H9 (cell line): Measurements from ENCODE around the gene DNAJC7. TPM values are rescaled to one million over a fixed set of nuclear protein-coding genes. Genes with fewer than 3 reads are reported as not detected.
"Not testable (repeated sequence)": the region's sequence is repeated elsewhere in the genome, so short reads cannot be mapped to it uniquely, and the experiment has no call there.

ENCODE experiments used
- DNase-seq: peaks from one replicate; pipeline ENCODE4 v3.0.0-alpha.2; 2017
- H2AFZ ChIP-seq: one replicate; pipeline ENCODE4 v1.6.1; 2013; ENCODE audit warnings: mild to moderate bottlenecking, low read length, control low read depth, moderate library complexity
- H2AK5ac ChIP-seq: 2 replicates; pipeline ENCODE4 v1.6.1; 2013; ENCODE audit warnings: low read length, control low read depth, mixed read lengths; ENCODE audit not compliant: insufficient read length
- H2BK120ac ChIP-seq: one replicate; pipeline ENCODE4 v1.6.1; 2013; ENCODE audit warnings: low read depth, mild to moderate bottlenecking, low read length, control low read depth, inconsistent platforms; ENCODE audit not compliant: poor library complexity, severe bottlenecking
- H2BK12ac ChIP-seq: 2 replicates; pipeline ENCODE4 v1.6.1; 2013; ENCODE audit warnings: low read length, control low read depth, mixed read lengths, low read depth; ENCODE audit not compliant: insufficient read length
- H2BK15ac ChIP-seq: 2 replicates; pipeline ENCODE4 v1.6.1; 2013; ENCODE audit warnings: low read depth, low read length, control low read depth
- H2BK20ac ChIP-seq: one replicate; pipeline ENCODE4 v1.6.1; 2013; ENCODE audit warnings: low read depth, mild to moderate bottlenecking, low read length, control low read depth, inconsistent platforms; ENCODE audit not compliant: poor library complexity, severe bottlenecking
- H2BK5ac ChIP-seq: 2 replicates; pipeline ENCODE4 v1.6.1; 2013; ENCODE audit warnings: low read length, control low read depth, mixed read lengths; ENCODE audit not compliant: insufficient read length
- H3K14ac ChIP-seq: 2 replicates; pipeline ENCODE4 v1.6.1; 2013; ENCODE audit warnings: low read length, control low read depth; ENCODE audit not compliant: insufficient read depth
- H3K18ac ChIP-seq: 2 replicates; pipeline ENCODE4 v1.6.1; 2013; ENCODE audit warnings: low read depth, mild to moderate bottlenecking, mixed read lengths, low read length, control low read depth; ENCODE audit not compliant: insufficient read length
- H3K23ac ChIP-seq: 2 replicates; pipeline ENCODE4 v1.6.1; 2013; ENCODE audit warnings: low read length, control low read depth, mixed read lengths, low read depth; ENCODE audit not compliant: insufficient read length
- H3K23me2 ChIP-seq: 2 replicates; pipeline ENCODE4 v1.6.1; 2013; ENCODE audit warnings: low read depth, mild to moderate bottlenecking, mixed read lengths, low read length, control low read depth; ENCODE audit not compliant: insufficient read length, poor library complexity, severe bottlenecking
- H3K27ac ChIP-seq: 2 replicates; pipeline ENCODE4 v1.5.1; 2013; ENCODE audit warnings: low read length, control low read depth, mixed read lengths, low read depth; ENCODE audit not compliant: insufficient read length
- H3K27me3 ChIP-seq: 2 replicates; pipeline ENCODE4 v1.6.1; 2013; ENCODE audit warnings: low read length, control low read depth, inconsistent platforms; ENCODE audit not compliant: insufficient read depth
- H3K4ac ChIP-seq: 2 replicates; pipeline ENCODE4 v1.6.1; 2013; ENCODE audit warnings: low read depth, mild to moderate bottlenecking, control low read depth, inconsistent platforms, low read length, moderate library complexity
- H3K4me1 ChIP-seq: 2 replicates; pipeline ENCODE4 v1.6.1; 2013; ENCODE audit warnings: low read length, control low read depth, inconsistent platforms; ENCODE audit not compliant: insufficient read depth
- H3K4me2 ChIP-seq: 2 replicates; pipeline ENCODE4 v1.6.1; 2013; ENCODE audit warnings: low read length, control low read depth, mixed read lengths; ENCODE audit not compliant: insufficient read length, insufficient read depth
- H3K56ac ChIP-seq: 2 replicates; pipeline ENCODE4 v1.6.1; 2013; ENCODE audit warnings: low read depth, mild to moderate bottlenecking, mixed read lengths, low read length, control low read depth; ENCODE audit not compliant: insufficient read length
- H3K79me1 ChIP-seq: 2 replicates; pipeline ENCODE4 v1.6.1; 2013; ENCODE audit warnings: low read depth, mild to moderate bottlenecking, moderate library complexity, low read length, control low read depth, inconsistent platforms; ENCODE audit not compliant: insufficient read depth, poor library complexity, severe bottlenecking
- H3K79me2 ChIP-seq: 2 replicates; pipeline ENCODE4 v1.6.1; 2013; ENCODE audit warnings: low read length, control low read depth, inconsistent platforms; ENCODE audit not compliant: insufficient read depth
- H3K9ac ChIP-seq: 2 replicates; pipeline ENCODE4 v1.6.1; 2013; ENCODE audit warnings: low read length, control low read depth, mixed read lengths; ENCODE audit not compliant: insufficient read length; ENCODE audit errors: extremely low read depth
- H3K9me3 ChIP-seq: one replicate; pipeline ENCODE4 v1.6.1; 2013; ENCODE audit warnings: low read depth, low read length, inconsistent platforms; ENCODE audit not compliant: control insufficient read depth
- H3T11ph ChIP-seq: one replicate; pipeline ENCODE4 v1.6.1; 2013; ENCODE audit warnings: mild to moderate bottlenecking, low read length, control low read depth, inconsistent platforms
- H4K20me1 ChIP-seq: one replicate; pipeline ENCODE4 v1.6.1; 2013; ENCODE audit not compliant: control insufficient read depth, insufficient read length, insufficient read depth
- H4K5ac ChIP-seq: 2 replicates; pipeline ENCODE4 v1.6.1; 2013; ENCODE audit warnings: low read depth, mild to moderate bottlenecking, mixed read lengths, low read length, control low read depth; ENCODE audit not compliant: insufficient read length
- H4K8ac ChIP-seq: replicated peaks from 2 replicates; pipeline ENCODE4 v1.6.1; 2013; ENCODE audit warnings: low read length, control low read depth, mixed read lengths, low read depth; ENCODE audit not compliant: insufficient read length
- H4K91ac ChIP-seq: 2 replicates; pipeline ENCODE4 v1.6.1; 2013; ENCODE audit warnings: low read depth, mild to moderate bottlenecking, moderate library complexity, mixed read lengths, low read length, control low read depth; ENCODE audit not compliant: insufficient read length
- H3K27ac Mint-ChIP-seq, 3 experiments: 2 replicates in 2 of 3; 3 replicates in 1 of 3; pipeline ENCODE4 v1.8.0; 2020 to 2021; ENCODE audit warnings: mixed read lengths in 3 of 3, mild to moderate bottlenecking in 1 of 3, moderate library complexity in 1 of 3
- H3K27me3 Mint-ChIP-seq: 2 replicates; pipeline ENCODE4 v1.8.0; 2021; ENCODE audit warnings: low read depth, mild to moderate bottlenecking, moderate library complexity, mixed read lengths
- H3K36me3 Mint-ChIP-seq, 3 experiments: 2 replicates in 2 of 3; 3 replicates in 1 of 3; pipeline ENCODE4 v1.8.0; 2020 to 2021; ENCODE audit warnings: low read depth in 3 of 3, mixed read lengths in 3 of 3; ENCODE audit not compliant: insufficient read depth in 1 of 3
- H3K4me1 Mint-ChIP-seq, 2 experiments: 2 replicates each; pipeline ENCODE4 v1.8.0; 2020; ENCODE audit warnings: mixed read lengths in 2 of 2
- H3K4me3 Mint-ChIP-seq, 2 experiments: 2 replicates in 1 of 2; 3 replicates in 1 of 2; pipeline ENCODE4 v1.8.0; 2020 to 2021; ENCODE audit warnings: mild to moderate bottlenecking in 2 of 2, mixed read lengths in 2 of 2, moderate library complexity in 1 of 2
- H3K9me3 Mint-ChIP-seq, 2 experiments: 2 replicates in 1 of 2; 3 replicates in 1 of 2; pipeline ENCODE4 v1.8.0; 2020; ENCODE audit warnings: mild to moderate bottlenecking in 2 of 2, mixed read lengths in 2 of 2, moderate library complexity in 1 of 2
- WGBS: extraction: QIAGEN DNeasy Blood & Tissue Kit; methylation state at CpG from one replicate; pipeline ENCODE4 v1.1.7; 2013; ENCODE audit warnings: missing lambda C conversion rate, low lambda C conversion rate, mixed read lengths; ENCODE audit not compliant: insufficient read length; ENCODE audit errors: extremely low coverage; 5-methylcytosine and 5-hydroxymethylcytosine counted together
- total RNA-seq: library from RNA; stranded (reverse); gene quantifications from 2 replicates; pipeline ENCODE4 v1.2.1, GENCODE V29; 2021
- TF ChIP-seq, protein P1 (sequence below): fragments of 200-600 bp; sonication (generic); conservative IDR thresholded peaks from 3 replicates; pipeline ENCODE4 v1.8.0; 2021; ENCODE audit warnings: antibody characterized with exemption, mild to moderate bottlenecking

Gene DNAJC7
- total RNA-seq, 1 experiment from 2014 or later = 141 TPM

DNA sequence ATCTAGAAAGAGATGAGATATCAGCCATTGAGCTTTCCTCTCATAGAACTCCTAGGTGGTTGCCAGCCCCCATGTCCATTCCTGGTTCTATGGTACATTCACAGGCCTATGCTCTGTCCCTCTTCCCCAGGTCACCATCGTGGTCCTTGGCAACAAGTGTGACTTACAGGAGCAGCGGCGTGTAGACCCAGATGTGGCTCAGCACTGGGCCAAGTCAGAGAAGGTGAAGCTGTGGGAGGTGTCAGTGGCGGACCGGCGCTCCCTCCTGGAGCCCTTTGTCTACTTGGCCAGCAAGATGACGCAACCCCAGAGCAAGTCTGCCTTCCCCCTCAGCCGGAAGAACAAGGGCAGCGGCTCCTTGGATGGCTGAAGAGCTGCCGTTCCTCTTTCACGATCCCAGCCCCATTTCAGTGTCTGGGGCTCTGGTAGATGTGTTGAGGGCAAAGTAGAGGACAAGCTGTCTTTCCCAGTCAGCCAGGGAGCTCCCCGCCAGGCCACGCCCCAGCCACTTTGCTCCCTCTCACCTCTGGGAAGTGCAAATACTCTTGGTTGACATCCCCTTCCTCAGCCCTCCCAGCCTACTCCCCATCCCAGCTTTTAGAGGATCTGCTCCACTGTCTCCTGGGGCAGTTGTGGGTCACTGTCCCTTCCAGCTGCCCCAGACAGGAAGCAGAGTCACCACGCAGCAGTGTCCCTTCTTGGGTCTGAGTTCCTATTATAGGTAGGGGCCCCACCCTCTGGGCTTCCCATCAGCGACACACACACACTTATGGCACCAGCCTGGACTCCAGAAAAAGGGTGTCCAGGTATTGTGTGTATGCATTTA is 6.5 kb upstream of the DNAJC7 start:
- DNase-seq = no peak
- Histone ChIP-seq H3T11ph (no peak overlapping the region), H2BK15ac (no peak overlapping the region), H3K27ac (no peak overlapping the region), H3K4ac (no peak overlapping the region), H3K4me2 (no peak overlapping the region), H2BK120ac (no peak overlapping the region), H4K8ac (no peak overlapping the region), H3K14ac (no peak overlapping the region), H3K23me2 (peaks cover 2% of the 10 kb centered on the region), H3K27me3 (no peaks in the 10 kb centered on the region; the same call in 1 of the 2 replicates), H3K79me2 (no peaks in the 10 kb centered on the region), H2AFZ (no peak overlapping the region), H4K20me1 (no peaks in the 10 kb centered on the region), H3K18ac (no peak overlapping the region), H3K9ac (no peak overlapping the region), H4K5ac (no peak overlapping the region), H2BK5ac (no peak overlapping the region), H2AK5ac (no peak overlapping the region), H3K56ac (no peak overlapping the region), H3K9me3 (no peaks in the 10 kb centered on the region), H3K79me1 (no peaks in the 10 kb centered on the region), H3K4me1 (no peaks in the 10 kb centered on the region), H4K91ac (no peak overlapping the region), H3K23ac (no peak overlapping the region), H2BK20ac (no peak overlapping the region), H2BK12ac (no peak overlapping the region)
- Mint-ChIP-seq H3K36me3 (peaks cover 21 to 41% (median 39%) of the 10 kb centered on the region in 3 experiments), H3K27ac (peak overlapping the region in 1 of 3 experiments; percentile 69; a peak in 1 of 7 replicates), H3K4me1 (peaks cover 32 to 45% of the 10 kb centered on the region in 2 experiments), H3K27me3 (no peaks in the 10 kb centered on the region; the same call in none of the 2 replicates), H3K4me3 (no peak overlapping the region; a peak in 1 of 5 replicates), H3K9me3 (no peaks in the 10 kb centered on the region)
- TF ChIP-seq, protein P1, sequence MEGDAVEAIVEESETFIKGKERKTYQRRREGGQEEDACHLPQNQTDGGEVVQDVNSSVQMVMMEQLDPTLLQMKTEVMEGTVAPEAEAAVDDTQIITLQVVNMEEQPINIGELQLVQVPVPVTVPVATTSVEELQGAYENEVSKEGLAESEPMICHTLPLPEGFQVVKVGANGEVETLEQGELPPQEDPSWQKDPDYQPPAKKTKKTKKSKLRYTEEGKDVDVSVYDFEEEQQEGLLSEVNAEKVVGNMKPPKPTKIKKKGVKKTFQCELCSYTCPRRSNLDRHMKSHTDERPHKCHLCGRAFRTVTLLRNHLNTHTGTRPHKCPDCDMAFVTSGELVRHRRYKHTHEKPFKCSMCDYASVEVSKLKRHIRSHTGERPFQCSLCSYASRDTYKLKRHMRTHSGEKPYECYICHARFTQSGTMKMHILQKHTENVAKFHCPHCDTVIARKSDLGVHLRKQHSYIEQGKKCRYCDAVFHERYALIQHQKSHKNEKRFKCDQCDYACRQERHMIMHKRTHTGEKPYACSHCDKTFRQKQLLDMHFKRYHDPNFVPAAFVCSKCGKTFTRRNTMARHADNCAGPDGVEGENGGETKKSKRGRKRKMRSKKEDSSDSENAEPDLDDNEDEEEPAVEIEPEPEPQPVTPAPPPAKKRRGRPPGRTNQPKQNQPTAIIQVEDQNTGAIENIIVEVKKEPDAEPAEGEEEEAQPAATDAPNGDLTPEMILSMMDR = no peak
- no CpG with 5 or more reads among the region's 15 CpGs for WGBS

DNA sequence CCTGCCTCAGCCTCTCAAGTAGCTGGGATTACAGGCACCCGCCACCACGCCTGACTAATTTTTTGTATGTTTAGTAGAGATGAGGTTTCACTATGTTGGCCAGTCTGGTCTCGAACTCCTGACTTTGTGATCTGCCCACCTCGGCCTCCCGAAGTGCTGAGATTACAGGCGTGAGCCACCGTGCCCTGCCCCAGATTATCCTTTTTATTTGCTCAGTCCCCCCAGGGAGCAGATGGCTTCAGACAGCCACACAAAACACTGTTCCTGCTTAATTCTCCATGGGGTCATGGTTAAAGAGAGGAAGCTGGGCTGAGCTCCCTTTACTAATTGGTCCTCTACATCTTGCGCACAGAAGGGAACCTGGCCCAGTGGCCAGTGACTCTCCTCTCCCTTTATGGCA is 3.6 kb upstream of the DNAJC7 start:
- not testable (repeated sequence) for H3K9me3 ChIP-seq, H2BK5ac ChIP-seq, H3K56ac ChIP-seq, H3K4ac ChIP-seq, H3K27ac Mint-ChIP-seq, H3K27me3 ChIP-seq, H3K14ac ChIP-seq, H3K79me2 ChIP-seq, H2AK5ac ChIP-seq, H2BK20ac ChIP-seq, H2BK15ac ChIP-seq, H3K23ac ChIP-seq, H3T11ph ChIP-seq, H2BK12ac ChIP-seq, H4K5ac ChIP-seq, H3K18ac ChIP-seq, H4K91ac ChIP-seq, DNase-seq, H4K8ac ChIP-seq, H3K9me3 Mint-ChIP-seq, H3K27me3 Mint-ChIP-seq, H3K9ac ChIP-seq, H3K27ac ChIP-seq, H2BK120ac ChIP-seq, H4K20me1 ChIP-seq, H3K4me1 ChIP-seq, H3K79me1 ChIP-seq, H2AFZ ChIP-seq
- peak overlapping the region; percentile 55 for H3K4me2 ChIP-seq
- no CpG with 5 or more reads among the region's 8 CpGs for WGBS
- H3K4me1 Mint-ChIP-seq = peaks cover 31 to 35% of the 10 kb centered on the region in 2 experiments
- peaks cover 21 to 42% (median 38%) of the 10 kb centered on the region in 3 experiments for H3K36me3 Mint-ChIP-seq
- peak overlapping the region; percentile 93 to 97 for H3K4me3 Mint-ChIP-seq
- peaks cover 14% of the 10 kb centered on the region for H3K23me2 ChIP-seq
